ENCODE data around the gene TST.

Gene TST

GRCh38 chr22:37032134-37032534, 12.9 kb upstream of the TST start:
- DNase-seq (ENCODE audit: low read depth): no peak

- no peak for DNase-seq (ENCODE audit: low read depth)
Measured at GRCh38 chr22:37030560-37031281, 11.5 kb upstream of the TST start.

- no peak for DNase-seq (ENCODE audit: low read depth)
Measured at GRCh38 chr22:37028692-37029674, 9.7 kb upstream of the TST start.

DNA sequence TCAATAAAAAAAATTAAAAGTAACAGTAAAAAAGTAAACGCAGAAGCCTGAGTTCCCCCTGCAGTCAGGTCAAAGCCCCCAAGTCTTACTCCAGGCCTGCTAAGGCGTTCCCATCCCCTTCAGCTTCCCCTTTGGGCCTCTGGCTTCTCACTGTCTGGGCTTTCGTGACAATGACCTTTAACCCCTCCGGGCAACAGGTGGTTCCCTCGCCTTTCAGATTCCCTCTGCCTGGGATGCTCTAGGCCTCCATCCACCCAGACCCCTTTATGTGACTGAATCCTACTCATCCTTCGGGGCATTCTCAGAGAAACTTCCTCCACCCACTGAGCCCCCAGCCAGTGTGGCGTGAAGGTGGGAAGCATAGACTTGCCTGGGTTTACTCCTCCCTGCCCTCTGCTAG, 8.3 kb upstream of the TST start:
- DNase-seq (ENCODE audit: low read depth): no peak

DNA sequence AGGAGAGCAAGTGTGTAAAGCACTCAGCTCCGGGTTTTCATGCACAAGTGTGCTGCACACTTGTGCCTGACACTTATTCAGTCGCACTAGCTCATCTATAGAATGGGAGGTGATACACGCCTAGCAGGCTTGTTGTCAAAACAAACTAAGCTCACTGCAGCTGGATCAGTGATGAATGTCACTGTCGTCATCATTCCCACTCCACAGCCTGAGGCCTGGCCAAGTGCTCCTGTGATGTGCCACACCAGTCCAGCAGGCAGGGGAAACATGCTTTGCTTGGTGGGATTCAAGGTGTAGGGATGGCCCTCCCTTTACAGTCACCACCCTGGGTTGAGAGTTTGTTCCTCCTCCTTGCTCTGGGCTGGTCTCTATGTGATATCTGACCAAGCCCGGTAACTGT, 7.1 kb upstream of the TST start:
- no peak for DNase-seq (ENCODE audit: low read depth)

DNA sequence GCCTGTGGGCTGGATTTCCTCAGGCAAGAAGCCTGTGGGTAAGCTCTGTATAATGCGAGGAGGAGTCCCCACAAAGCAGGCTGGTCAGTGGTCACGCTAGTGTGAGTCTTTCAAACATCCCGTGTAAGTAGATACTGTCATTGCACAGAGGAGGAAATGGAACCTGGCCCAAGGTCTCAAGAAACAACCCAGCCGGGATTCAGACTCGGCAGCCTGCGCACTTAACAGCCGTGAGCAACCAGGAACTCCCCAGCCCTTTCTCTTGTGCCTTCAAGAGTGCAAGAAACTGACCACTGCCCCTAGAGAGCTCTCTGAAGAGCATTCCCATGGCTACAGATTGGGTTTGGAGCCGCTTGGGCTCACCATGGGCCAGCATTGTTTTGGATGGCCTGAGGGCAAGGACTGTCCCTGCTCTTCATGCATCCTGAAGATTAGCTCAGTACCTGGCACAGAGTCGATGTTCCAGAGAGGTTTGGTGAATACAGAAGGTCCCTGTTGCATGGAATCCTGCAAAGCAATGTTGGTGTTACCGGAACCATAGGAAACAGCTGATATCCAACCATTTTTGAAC, 6.3 kb upstream of the TST start:
- no peak for DNase-seq (ENCODE audit: low read depth)

DNA sequence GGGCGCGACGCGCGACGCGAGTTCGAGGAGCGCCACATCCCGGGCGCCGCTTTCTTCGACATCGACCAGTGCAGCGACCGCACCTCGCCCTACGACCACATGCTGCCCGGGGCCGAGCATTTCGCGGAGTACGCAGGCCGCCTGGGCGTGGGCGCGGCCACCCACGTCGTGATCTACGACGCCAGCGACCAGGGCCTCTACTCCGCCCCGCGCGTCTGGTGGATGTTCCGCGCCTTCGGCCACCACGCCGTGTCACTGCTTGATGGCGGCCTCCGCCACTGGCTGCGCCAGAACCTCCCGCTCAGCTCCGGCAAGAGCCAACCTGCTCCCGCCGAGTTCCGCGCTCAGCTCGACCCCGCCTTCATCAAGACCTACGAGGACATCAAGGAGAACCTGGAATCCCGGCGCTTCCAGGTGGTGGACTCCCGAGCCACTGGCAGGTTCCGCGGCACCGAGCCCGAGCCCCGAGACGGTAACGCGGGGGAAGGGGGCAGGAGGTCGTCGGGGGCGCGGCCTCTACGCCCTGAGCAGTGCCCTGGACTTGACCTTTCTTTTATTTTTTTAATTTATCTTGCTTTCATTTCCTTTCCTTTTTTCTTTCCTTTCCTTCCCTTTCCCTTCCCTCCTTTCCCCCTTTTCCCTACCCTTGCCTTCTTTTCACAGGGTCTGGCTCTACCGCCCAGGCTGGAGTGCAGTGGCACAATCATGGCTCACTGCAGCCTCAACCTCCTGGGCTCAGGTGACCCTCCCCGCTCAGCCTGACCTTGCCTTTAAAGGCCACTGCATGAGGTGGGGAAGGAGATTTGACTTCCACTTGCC, 5.3 kb upstream of the TST start:
- DNase-seq (ENCODE audit: low read depth): no peak

GRCh38 chr22:37023743-37024338, 4.6 kb upstream of the TST start:
- DNase-seq (ENCODE audit: low read depth): no peak

DNA sequence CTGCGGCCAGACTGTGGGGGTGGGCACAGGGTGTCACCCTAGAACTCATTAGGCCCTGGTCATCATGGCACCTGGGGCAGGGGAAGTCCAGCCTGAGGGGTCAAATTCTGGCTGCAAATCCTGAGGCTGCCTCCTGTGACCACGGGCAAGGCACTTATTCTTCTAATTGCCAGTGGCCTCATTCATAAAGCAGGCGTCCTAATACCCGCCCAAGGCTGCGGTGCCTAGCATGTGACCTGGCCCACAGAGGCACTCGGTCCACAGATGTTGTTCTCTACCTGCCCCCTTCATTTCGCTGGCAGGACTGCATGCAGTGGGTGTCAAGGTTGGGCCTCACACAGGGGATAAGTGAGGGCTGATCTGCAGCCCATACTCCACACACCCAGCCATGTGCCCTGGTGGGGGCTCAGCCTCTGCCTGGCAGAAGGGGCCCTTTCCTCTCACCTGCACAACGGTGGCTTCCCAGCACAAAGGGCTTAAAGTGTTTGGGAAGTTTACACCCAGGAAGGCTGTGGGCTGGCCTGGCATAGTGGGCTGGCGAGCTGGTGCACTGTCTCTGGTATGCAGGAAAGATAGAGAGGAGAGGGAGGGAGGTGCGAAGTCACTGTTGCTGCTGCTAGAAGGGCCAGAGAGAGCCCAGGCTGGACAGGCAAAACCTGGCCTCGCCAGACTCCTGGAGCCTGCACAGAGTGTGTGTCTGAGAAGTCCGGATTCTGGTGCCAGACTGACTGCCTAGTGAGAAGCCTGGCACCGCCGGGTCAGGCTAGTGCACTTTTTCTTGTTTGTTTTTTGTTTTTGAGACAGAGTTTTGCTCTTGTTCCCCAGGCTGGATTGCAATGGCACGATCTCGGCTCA, 3.5 kb upstream of the TST start:
- DNase-seq (ENCODE audit: low read depth): no peak

- DNase-seq (ENCODE audit: low read depth): peak; percentile 19
Measured at GRCh38 chr22:37021710-37022482, 2.6 kb upstream of the TST start.

DNA sequence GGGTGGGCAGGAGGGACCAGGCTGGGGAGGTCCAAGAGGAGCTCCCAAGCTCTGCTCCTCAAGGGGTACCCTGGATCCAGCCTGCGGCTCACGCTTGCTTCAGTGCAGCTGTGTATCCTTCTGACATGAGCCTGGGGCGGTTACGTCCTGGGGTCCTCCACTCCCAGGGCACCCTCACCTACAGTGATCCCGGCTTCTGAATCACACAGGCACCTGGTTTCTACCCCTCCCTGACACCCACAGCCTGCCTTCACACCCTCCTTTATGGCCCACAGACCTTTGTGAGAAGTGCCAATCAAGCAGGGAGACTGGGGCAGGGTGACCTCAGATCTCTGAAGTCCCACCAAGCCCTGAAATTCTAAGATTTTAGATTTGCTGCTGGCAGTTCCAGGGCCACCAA, 1.8 kb upstream of the TST start:
- no peak for DNase-seq (ENCODE audit: low read depth)

- DNase-seq (ENCODE audit: low read depth): no peak
Measured at GRCh38 chr22:37020192-37020479, 889 bp upstream of the TST start.

GRCh38 chr22:37018815-37019308, 385 bp downstream of the TST start:
- no peak for DNase-seq (ENCODE audit: low read depth)

GRCh38 chr22:37018086-37018814, 997 bp downstream of the TST start:
- DNase-seq (ENCODE audit: low read depth): no peak

- no peak for DNase-seq (ENCODE audit: low read depth)
Measured at GRCh38 chr22:37017356-37017755, 1.9 kb downstream of the TST start.

- no peak for DNase-seq (ENCODE audit: low read depth)
Measured at GRCh38 chr22:37016134-37016910, 2.9 kb downstream of the TST start.

GRCh38 chr22:37015587-37015878, 3.7 kb downstream of the TST start:
- no peak for DNase-seq (ENCODE audit: low read depth)

DNA sequence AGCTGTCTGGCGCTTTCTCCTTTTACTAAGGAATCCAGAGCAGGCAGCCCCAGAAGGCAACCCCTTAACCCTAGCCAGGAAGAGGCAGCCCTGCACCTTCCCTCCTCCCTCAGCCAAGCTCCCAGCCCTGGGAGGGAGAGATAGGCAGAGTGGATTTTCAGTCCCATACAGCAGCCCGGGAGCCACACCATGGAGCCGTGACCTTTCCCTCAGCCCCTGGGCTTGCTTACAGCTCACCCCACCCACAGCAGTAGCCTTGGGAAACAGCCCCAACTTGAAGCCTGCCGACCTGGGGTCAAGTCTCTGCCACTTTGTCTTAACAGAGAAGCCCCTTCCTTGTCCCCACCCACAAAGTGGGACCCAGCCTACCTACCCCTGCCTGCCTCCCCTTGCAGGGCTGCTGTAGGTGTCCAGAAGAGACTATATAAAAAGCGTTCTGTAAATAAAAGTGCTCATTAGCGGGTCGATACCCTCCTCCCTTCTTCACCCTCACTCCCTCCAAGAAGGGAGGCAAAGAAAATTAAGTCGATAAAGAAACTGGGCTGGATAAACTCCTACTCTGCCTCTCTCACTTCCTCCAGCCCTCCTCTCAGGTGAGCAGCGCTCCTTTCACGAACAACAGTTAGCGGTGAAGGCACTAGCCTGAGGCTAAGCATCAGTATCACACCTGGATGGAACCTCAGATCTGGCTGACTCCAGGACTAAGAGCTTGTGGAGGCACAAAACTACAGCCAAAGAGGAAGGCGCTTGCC, 4.2 kb downstream of the TST start:
- no peak for DNase-seq (ENCODE audit: low read depth)
